ENCODE results near the gene ADAM19.
"Not testable (repeated sequence)": the region's sequence is repeated elsewhere in the genome, so short reads cannot be mapped to it uniquely, and the experiment has no call there.

DNA sequence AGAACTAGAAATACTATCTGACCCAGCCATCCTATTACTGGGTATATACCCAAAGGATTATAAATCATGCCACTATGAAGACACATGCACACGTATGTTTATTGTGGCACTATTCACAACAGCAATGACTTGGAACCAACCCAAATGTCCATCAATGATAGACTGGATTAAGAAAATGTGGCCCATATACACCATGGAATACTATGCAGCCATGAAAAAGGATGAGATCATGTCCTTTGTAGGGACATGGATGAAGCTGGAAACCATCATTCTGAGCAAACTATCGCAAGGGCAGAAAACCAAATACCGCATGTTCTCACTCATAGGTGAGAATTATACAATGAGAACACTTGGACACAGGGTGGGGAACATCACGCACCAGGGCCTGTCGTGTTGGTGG, 145.7 kb downstream of the ADAM19 start:
- TF ChIP-seq, protein P1, sequence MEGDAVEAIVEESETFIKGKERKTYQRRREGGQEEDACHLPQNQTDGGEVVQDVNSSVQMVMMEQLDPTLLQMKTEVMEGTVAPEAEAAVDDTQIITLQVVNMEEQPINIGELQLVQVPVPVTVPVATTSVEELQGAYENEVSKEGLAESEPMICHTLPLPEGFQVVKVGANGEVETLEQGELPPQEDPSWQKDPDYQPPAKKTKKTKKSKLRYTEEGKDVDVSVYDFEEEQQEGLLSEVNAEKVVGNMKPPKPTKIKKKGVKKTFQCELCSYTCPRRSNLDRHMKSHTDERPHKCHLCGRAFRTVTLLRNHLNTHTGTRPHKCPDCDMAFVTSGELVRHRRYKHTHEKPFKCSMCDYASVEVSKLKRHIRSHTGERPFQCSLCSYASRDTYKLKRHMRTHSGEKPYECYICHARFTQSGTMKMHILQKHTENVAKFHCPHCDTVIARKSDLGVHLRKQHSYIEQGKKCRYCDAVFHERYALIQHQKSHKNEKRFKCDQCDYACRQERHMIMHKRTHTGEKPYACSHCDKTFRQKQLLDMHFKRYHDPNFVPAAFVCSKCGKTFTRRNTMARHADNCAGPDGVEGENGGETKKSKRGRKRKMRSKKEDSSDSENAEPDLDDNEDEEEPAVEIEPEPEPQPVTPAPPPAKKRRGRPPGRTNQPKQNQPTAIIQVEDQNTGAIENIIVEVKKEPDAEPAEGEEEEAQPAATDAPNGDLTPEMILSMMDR (conservative IDR thresholded peaks at IDR 0.05; ENCODE audit: low read length) = not testable (repeated sequence)
- TF ChIP-seq EZH2phosphoT487 (IDR thresholded peaks at IDR 0.05; ENCODE audit: borderline replicate concordance) = not testable (repeated sequence)

Measured in Loucy (cell line).